OCI-LY3 (cell line): Measurements from ENCODE around the gene TRIM2.

Experiments used
- CTCF ChIP-seq: fragments of 200-600, 300-600 bp; sonication (generic); IDR thresholded peaks from 2 replicates; pipeline ENCODE4 v1.5.1; 2014; ENCODE audit warnings: antibody characterized with exemption, low read length, low read depth
- EZH2phosphoT487 ChIP-seq: fragments of 200-600 bp; shearing (Covaris generic); IDR thresholded peaks from 2 replicates; pipeline ENCODE4 v1.6.1; 2018; ENCODE audit warnings: antibody characterized with exemption, mixed run types, low read depth

GRCh38 chr4:153260132-153260531 lies 55.9 kb downstream of the TRIM2 start:
- TF ChIP-seq CTCF = no peak
- TF ChIP-seq EZH2phosphoT487 = no peak
